ENCODE measurements around the gene TULP1. TPM values are rescaled to one million over a fixed set of nuclear protein-coding genes. Genes with fewer than 3 reads are reported as not detected.

TULP1 gene
- total RNA-seq, 1 donor from 2014 or later, result not detected

DNA sequence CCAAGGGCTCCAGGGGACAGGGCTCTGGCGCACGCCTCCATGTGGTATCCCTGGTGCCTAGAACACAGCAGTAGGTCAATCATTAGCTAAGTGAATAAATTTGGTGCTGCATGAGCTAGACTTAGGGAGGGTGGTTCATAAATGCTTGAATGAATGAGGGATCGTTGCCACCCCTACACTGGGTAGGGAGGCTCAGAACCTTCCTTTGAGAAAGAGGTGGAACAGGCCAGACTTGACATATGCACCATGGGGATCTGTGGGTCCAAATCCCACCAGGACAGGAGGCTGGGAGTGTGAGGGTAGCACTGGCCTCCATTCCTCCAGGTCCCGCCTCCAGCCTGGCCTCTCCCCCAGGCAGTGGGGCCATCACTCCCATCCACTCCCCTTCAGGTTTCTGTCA lies 29.6 kb downstream of the TULP1 start:
- intact Hi-C loops (cut with micrococcal nuclease), result no loop called here
- Mint-ChIP-seq H3K4me1 (ENCODE audit: low read depth) (no peaks in the 10 kb centered on the region), H3K27ac (no peak overlapping the region), H3K9me3 (no peaks in the 10 kb centered on the region), H3K27me3 (ENCODE audit: insufficient read depth) (peaks cover 2% of the 10 kb centered on the region), H3K36me3 (ENCODE audit: low read depth) (no peaks in the 10 kb centered on the region), H3K4me3 (no peak overlapping the region)
- no peak for DNase-seq (ENCODE audit: low spot score)

DNA sequence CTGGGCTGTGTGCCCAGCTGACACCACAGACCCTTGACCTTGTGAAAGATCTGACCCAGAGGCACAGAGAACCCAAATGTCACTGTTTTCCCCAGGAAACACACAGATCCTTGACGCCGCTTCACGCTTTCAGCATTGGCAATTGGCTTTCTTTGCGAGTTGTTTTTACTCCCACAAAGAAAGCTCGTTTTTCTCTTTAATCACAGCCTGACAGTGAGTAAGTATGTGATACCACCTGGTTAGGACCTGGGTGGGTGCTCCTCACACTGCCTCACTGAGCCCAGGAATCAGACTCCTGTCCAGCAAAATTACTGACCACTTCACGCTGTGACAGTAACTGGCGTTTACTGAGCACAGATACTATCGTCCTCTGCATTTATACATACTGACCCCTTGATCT lies 31.5 kb downstream of the TULP1 start:
- Mint-ChIP-seq H3K36me3 (ENCODE audit: low read depth) (no peaks in the 10 kb centered on the region), H3K9me3 (no peaks in the 10 kb centered on the region), H3K4me1 (ENCODE audit: low read depth) (no peaks in the 10 kb centered on the region), H3K27ac (no peak overlapping the region), H3K4me3 (no peak overlapping the region), H3K27me3 (ENCODE audit: insufficient read depth) (peaks cover 2% of the 10 kb centered on the region)
- intact Hi-C loops (cut with micrococcal nuclease), result no loop called here
- DNase-seq (ENCODE audit: low spot score), result no peak

DNA sequence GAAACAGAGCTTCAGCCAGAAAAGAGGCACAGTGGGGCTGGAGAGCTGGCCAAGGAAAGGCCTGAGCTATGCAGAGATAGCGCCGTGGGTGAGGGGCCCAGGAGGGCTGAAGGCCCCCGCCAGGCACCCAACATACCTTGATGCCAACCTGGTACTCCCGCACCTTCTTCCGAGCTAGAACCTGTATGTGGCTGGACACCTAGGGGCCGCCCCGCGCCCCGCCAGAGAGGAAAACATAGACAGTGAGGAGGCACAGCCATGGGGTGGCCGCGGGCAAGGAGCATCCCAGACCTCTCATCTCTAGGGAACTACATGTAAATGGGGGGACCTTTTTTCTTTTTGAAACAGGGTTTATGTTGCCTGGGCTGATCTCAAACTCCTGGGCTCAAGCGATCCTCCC lies 32.5 kb downstream of the TULP1 start:
- Mint-ChIP-seq H3K36me3 (ENCODE audit: low read depth) (no peaks in the 10 kb centered on the region), H3K9me3 (no peaks in the 10 kb centered on the region), H3K4me1 (ENCODE audit: low read depth) (peaks cover 3% of the 10 kb centered on the region), H3K27me3 (ENCODE audit: insufficient read depth) (peaks cover 2% of the 10 kb centered on the region), H3K4me3 (no peak overlapping the region), H3K27ac (no peak overlapping the region)
- no peak for DNase-seq (ENCODE audit: low spot score)
- intact Hi-C loops (cut with micrococcal nuclease), result no loop called here

DNA sequence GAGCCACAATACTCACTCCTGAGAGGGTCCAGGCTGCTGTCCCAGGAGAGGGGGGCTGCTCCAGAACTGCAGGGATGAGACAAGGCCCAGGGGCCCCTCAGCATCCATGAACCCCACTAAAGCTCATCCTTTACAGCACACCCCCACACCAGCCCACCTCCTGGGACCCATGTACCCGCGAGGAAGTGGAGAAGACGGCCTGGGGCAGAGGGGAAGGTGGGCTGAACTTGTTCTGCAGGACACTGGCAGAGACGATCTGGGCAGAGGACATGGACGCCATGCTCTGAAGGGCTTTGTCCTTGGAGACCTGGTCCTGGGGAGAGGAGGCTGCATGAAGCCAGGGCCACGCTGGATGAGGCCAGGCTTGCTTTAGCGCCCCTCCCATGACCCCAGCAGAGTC lies 34.4 kb downstream of the TULP1 start:
- Mint-ChIP-seq H3K4me3 (no peak overlapping the region), H3K27me3 (ENCODE audit: insufficient read depth) (no peaks in the 10 kb centered on the region), H3K27ac (no peak overlapping the region), H3K36me3 (ENCODE audit: low read depth) (peaks cover under 1% of the 10 kb centered on the region), H3K9me3 (no peaks in the 10 kb centered on the region), H3K4me1 (ENCODE audit: low read depth) (peaks cover 3% of the 10 kb centered on the region)
- intact Hi-C loops (cut with micrococcal nuclease), result no loop called here
- no peak for DNase-seq (ENCODE audit: low spot score)

DNA sequence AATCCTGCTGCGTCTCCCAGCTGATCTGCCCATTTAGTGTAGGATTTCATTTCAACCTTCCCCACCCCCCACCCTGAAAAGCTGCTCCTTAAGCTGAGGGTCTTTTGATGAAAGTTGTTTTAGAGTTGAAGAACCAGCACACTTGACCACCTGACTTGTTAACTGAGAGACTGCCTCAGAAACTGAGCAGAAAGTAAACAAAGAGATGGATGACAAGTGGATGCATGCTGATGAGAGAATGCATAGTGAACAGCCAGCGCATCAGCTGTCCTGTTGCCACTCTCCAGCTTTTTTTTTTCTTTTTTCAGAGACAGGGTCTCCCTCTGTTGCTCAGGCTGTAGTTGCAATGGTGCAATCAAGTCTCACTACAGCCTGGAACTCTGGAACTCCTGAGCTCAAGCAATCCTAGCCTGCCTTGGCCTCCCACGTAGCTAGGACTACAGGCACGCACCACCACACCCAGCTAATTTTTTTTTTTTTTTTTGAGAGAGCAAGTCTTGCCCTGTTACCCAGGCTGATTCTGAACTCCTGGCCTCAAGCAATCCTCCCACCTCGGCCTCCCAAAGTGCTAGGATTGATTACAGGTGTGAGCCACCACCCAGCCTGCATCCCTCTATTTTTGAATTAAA lies 35.0 kb downstream of the TULP1 start:
- Mint-ChIP-seq H3K4me1 (ENCODE audit: low read depth) (peaks cover 3% of the 10 kb centered on the region), H3K9me3 (no peaks in the 10 kb centered on the region), H3K4me3 (no peak overlapping the region), H3K27me3 (ENCODE audit: insufficient read depth) (no peaks in the 10 kb centered on the region), H3K27ac (no peak overlapping the region), H3K36me3 (ENCODE audit: low read depth) (peaks cover 2% of the 10 kb centered on the region)
- intact Hi-C loops (cut with micrococcal nuclease), result no loop called here
- no peak for DNase-seq (ENCODE audit: low spot score)

DNA sequence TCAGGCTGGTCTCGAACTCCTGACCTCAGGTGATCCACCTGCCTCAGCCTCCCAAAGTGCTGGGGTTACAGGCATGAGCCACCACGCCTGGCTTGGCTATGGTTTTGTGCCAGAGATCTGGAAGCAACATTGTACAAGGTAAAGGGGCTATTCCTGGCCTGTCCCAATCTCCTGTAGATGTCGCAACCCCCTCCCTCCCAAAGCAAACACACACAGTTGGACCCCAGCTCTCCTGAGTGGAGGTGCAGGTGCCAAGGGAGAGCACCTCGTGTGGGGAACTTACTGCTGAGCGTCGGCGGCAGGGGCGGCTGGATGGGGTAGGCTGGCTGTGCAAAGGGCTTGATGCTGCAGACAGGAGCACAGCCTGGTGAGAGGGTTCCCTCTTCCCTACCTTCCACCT lies 35.7 kb downstream of the TULP1 start:
- Mint-ChIP-seq H3K27me3 (ENCODE audit: insufficient read depth) (no peaks in the 10 kb centered on the region), H3K4me1 (ENCODE audit: low read depth) (peaks cover 8% of the 10 kb centered on the region), H3K36me3 (ENCODE audit: low read depth) (peaks cover 7% of the 10 kb centered on the region), H3K9me3 (no peaks in the 10 kb centered on the region), H3K4me3 (no peak overlapping the region), H3K27ac (no peak overlapping the region)
- intact Hi-C loops (cut with micrococcal nuclease), result no loop called here
- no peak for DNase-seq (ENCODE audit: low spot score)

DNA sequence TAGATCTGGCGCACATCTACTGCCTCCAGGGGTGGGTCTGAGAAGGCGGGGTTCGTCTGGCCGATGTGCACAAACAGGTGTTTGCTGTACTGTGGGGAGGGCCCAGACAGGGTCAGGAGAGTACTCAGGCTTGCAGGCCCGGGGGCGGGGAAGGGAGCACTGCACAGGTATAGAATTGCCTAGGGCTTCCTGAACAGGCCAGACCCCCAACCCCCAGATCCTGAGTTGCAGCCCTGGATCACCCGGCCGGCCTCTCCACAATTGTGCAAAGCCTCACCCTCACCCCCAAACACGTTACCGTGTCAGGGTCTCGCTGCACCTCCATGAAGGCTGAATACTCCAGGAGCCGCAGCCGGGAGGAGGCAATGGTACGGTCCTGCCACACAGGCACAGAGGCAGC lies 36.7 kb downstream of the TULP1 start:
- DNase-seq (ENCODE audit: low spot score), result no peak
- Mint-ChIP-seq H3K4me1 (ENCODE audit: low read depth) (peaks cover 12% of the 10 kb centered on the region), H3K27ac (no peak overlapping the region), H3K27me3 (ENCODE audit: insufficient read depth) (no peaks in the 10 kb centered on the region), H3K9me3 (no peaks in the 10 kb centered on the region), H3K36me3 (ENCODE audit: low read depth) (peaks cover 14% of the 10 kb centered on the region), H3K4me3 (no peak overlapping the region)
- intact Hi-C loops (cut with micrococcal nuclease), result no loop called here

DNA sequence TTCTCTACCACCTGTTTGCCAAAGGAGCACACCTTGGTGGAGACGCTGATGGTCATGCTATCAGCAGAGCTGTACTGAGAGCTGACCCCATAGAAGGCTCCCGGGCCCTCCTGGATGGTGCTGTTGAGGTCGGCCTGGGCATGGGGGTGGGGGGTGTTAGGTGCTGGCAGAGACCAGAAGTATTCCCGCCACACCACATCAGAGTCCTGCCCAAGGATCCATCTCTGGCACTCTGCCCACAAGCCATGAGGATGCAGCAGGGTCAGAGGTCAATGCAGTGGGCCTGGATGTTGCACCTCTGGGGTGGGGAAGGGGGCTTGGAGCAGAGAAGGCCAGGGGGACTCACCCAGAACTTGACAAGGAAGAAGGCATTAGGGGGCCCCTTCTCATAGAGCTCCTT lies 37.1 kb downstream of the TULP1 start:
- DNase-seq (ENCODE audit: low spot score), result no peak
- Mint-ChIP-seq H3K9me3 (no peaks in the 10 kb centered on the region), H3K27ac (no peak overlapping the region), H3K36me3 (ENCODE audit: low read depth) (peaks cover 18% of the 10 kb centered on the region), H3K27me3 (ENCODE audit: insufficient read depth) (no peaks in the 10 kb centered on the region), H3K4me1 (ENCODE audit: low read depth) (peaks cover 16% of the 10 kb centered on the region), H3K4me3 (no peak overlapping the region)
- intact Hi-C loops (cut with micrococcal nuclease), result no loop called here

DNA sequence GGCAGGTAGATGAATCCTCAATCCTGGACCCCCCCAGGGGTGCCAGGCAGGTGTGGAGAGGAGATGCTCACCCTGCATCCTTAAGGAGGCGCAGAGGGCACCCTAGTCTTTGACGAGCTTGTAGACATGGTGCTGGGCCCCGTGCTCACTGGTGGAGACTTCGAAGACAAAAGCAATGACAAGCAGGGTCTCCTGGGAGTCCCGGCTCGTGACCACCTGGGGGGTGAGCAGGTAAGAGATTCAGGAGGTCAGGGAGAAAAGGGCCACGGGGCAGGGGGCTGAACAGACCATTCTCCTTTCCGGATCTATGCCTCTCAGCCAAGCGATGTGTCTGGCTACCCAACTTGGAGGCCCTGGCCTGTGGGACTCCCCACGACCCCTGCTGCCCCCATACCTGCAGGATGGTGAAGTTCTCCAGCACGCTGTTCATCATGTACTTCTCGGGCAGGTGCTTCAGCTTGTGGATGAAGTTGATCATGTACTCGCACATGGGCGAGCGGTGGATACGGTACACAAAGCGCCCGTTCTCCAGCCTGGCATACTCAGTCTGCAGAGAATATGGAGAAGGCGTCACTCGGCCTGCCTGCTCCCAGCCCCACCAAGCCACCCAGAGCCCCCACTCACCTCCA lies 37.6 kb downstream of the TULP1 start:
- Mint-ChIP-seq H3K4me1 (ENCODE audit: low read depth) (peaks cover 21% of the 10 kb centered on the region), H3K4me3 (no peak overlapping the region), H3K36me3 (ENCODE audit: low read depth) (peaks cover 23% of the 10 kb centered on the region), H3K9me3 (no peaks in the 10 kb centered on the region), H3K27ac (no peak overlapping the region), H3K27me3 (ENCODE audit: insufficient read depth) (no peaks in the 10 kb centered on the region)
- intact Hi-C loops (cut with micrococcal nuclease), result no loop called here
- no peak for DNase-seq (ENCODE audit: low spot score)

DNA sequence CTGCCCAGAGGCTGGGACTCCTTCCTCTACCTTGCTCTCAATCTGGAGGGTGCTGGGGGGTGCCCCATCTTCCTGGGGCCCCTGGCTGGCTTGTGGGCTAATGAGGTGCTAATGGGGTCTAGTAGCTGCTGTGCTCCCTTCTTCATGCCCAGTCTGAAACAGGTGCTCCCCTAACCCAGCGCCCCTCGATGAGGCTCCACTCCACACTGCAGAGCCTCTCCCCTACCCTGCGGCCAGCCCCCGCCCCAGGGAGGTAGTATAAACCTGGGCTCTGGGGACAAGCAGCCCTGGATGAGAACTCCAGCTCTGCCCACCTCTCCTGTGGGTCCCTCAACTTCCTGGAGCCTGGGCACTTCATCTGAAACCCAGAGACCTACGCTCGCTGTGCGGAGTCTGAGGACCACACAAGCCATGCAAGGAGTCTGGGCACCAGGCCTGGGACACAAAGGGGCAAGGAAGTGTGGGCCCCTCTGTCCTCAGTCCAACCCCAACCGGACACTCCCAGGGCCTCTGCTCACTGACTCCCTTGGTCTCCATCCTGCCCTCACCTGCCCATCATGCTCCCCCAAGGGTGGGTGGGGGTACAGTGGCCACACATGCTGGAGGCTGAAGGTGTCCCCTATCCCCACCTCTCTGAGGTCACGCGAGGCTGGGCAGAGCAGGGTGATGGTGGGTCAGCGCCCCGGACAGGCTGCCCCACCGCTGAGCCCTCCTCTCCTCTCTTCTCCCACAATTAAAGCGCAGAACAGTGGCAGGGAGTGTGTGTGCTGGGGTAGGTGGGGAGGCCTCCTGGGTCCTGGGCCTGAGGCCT lies 38.4 kb downstream of the TULP1 start:
- H3K36me3 Mint-ChIP-seq (ENCODE audit: low read depth), result peaks cover 30% of the 10 kb centered on the region
- H3K4me1 Mint-ChIP-seq (ENCODE audit: low read depth), result peaks cover 29% of the 10 kb centered on the region
- no peaks in the 10 kb centered on the region for H3K27me3 Mint-ChIP-seq (ENCODE audit: insufficient read depth)
- H3K9me3 Mint-ChIP-seq, result no peaks in the 10 kb centered on the region
- DNase-seq (ENCODE audit: low spot score), result no peak
- H3K4me3 Mint-ChIP-seq, result no peak overlapping the region
- intact Hi-C loops (cut with micrococcal nuclease), result no loop called here
- H3K27ac Mint-ChIP-seq, result no peak overlapping the region

DNA sequence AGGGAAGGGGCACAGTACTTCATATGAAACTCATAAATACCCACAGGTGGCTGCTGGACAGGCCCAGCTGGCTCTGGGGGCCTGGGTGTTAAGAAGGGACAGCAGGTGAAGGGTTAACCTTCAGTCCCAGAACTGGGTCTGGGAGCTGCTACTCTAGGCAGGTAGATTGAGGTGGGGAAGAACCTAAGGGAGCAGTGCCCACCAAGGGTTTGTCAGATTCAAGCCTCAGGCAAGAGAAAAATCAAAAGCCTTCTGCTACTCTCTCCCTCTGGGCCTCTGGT lies 38.9 kb downstream of the TULP1 start:
- Mint-ChIP-seq H3K9me3 (no peaks in the 10 kb centered on the region), H3K27ac (no peak overlapping the region), H3K27me3 (ENCODE audit: insufficient read depth) (no peaks in the 10 kb centered on the region), H3K4me3 (no peak overlapping the region), H3K4me1 (ENCODE audit: low read depth) (peaks cover 30% of the 10 kb centered on the region), H3K36me3 (ENCODE audit: low read depth) (peaks cover 36% of the 10 kb centered on the region)
- DNase-seq (ENCODE audit: low spot score), result no peak
- intact Hi-C loops (cut with micrococcal nuclease), result no loop called here

DNA sequence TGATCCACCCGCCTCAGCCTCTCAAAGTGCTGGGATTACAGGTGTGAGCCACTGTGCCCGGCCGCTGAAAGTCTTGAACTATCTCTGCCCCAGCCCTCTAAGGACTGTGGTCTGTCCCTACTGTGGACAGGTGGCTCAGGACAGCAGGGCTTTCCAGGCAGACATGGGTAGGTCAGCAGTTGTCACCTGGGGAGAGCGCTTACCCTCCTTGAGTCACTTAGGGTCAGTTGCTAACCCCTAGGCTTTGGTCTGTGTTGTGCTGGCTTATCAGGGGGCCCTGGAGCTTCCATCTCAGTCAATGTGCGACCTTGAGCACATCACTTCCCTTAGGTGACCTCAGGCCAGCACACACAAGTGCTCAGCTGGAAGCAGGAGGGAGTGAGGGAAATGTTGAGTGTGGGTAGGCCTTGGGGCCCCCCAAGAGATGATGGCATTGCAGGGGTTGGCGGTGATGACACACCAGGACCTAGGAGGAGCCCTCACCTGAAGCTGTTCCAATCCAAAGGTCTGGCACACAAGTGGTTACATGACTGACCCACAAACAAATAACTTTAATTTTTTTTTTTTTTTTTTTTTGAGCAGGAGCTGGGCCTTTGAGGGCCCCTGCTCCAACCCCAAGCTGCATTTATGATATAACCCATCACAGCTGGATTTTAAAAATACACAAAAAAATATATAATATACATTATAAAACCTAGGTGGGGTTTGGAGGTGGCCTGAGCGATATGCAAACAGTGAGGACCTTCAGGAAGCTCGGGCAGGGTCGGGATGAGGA lies 39.4 kb downstream of the TULP1 start:
- H3K9me3 Mint-ChIP-seq, result no peaks in the 10 kb centered on the region
- H3K27me3 Mint-ChIP-seq (ENCODE audit: insufficient read depth), result no peaks in the 10 kb centered on the region
- no peak overlapping the region for H3K4me3 Mint-ChIP-seq
- peak overlapping the region; percentile 23 for H3K27ac Mint-ChIP-seq
- DNase-seq (ENCODE audit: low spot score), result no peak
- intact Hi-C loops (cut with micrococcal nuclease), result no loop called here
- peaks cover 30% of the 10 kb centered on the region for H3K4me1 Mint-ChIP-seq (ENCODE audit: low read depth)
- H3K36me3 Mint-ChIP-seq (ENCODE audit: low read depth), result peaks cover 39% of the 10 kb centered on the region

DNA sequence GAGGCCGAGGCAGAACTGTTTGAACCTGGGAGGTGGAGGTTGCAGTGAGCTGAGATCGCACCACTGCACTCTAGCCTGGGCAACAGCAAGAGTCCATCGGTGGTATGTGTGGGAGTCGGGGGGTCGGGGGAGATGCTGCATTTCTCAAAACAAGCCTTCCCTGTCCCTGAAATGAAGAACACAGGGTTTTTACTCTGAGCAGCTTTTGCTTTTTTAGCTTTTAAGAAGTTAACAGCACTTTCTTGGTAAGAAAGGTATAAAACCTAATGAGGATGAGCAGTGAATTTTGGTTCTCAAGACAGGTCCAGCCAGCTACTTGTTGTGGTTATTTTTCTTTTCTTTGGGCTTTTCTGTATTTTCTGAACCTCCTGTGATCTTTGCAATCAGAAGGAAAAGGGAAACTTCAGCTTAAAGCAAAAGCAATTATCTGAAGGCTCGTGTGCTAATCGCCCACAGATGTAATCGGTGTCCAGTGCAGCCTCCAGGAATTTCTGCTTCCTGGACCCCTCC lies 40.8 kb downstream of the TULP1 start:
- Mint-ChIP-seq H3K36me3 (ENCODE audit: low read depth) (peaks cover 41% of the 10 kb centered on the region), H3K9me3 (no peaks in the 10 kb centered on the region), H3K27ac (no peak overlapping the region), H3K27me3 (ENCODE audit: insufficient read depth) (no peaks in the 10 kb centered on the region), H3K4me3 (peak overlapping the region; percentile 97), H3K4me1 (ENCODE audit: low read depth) (peaks cover 39% of the 10 kb centered on the region)
- DNase-seq (ENCODE audit: low spot score), result no peak
- intact Hi-C loops (cut with micrococcal nuclease), result no loop called here

Measured in activated T-helper 1 cell treated with anti-CD3 and anti-CD28 coated beads, Interleukin-12 subunit alpha, Interleukin-12 subunit beta, Interleukin-2, Interleukin-4 antibody, amounts not matched to agents 30 ng/mL and 10 ng/mL and 1 ng/mL, durations not matched to agents 14 hours and 24 hours and 36 hours (primary cell).